ENCODE results near the gene COQ8B.
"Not testable (repeated sequence)": the region's sequence is repeated elsewhere in the genome, so short reads cannot be mapped to it uniquely, and the experiment has no call there.

COQ8B gene

GRCh38 chr19:40742477-40742876, 25.8 kb upstream of the COQ8B start:
- no peak for DNase-seq (ENCODE audit: low spot score)
- no peak for FAIRE-seq

- FAIRE-seq = no peak
These were observed 25.1 kb upstream of the COQ8B start for GRCh38 chr19:40741527-40742390.

GRCh38 chr19:40740747-40741146, 24.1 kb upstream of the COQ8B start:
- no peak for DNase-seq (ENCODE audit: low spot score)
- no peak for FAIRE-seq

More at GRCh38 chr19:40741527-40742390, 25.1 kb upstream of the COQ8B start:
- DNase-seq (ENCODE audit: low spot score) = no peak

DNA sequence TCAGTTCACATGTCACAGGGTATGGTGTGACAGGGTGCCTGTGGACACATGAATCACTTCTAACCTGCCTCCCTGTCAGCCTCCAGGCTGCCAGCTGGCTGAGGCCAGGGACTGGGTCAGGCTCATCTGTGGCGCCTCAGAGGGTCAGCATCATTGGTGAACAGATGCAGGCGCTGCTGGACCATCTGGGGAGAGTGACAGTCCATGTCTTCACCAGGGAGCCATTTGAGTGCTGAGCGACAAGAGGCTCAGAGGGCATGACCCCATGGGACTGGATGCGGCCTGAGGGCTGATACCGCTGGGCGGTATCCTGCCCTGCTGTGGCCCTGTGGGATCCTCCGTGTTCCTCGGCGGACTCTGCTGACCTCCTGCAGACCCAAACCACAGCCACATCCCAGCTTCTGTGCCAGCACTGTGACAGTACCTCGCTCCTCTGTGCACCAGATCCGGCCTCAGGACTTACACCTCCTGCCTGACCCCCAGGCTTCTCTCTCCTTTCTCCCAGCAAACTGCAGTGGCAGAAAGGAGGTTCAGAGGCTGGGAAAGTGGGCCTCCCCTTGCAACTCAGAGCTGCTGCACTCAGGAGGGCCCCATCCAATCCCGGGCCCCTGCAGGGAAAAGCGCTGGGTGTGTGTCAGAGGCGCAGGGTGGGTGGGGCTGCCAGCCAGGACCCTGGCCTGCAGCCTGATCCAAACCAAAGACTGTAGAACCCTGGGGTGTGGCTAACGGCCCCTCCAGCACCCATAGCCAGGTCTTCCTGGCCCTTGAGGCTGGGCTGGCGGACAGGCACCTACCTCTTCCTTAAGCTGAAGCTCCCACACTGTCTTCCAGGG, 23.4 kb upstream of the COQ8B start:
- DNase-seq (ENCODE audit: low spot score) (no peak), FAIRE-seq (no peak)

- DNase-seq (ENCODE audit: low spot score) (no peak), FAIRE-seq (no peak)
These were observed 22.5 kb upstream of the COQ8B start for GRCh38 chr19:40739030-40739839.

DNA sequence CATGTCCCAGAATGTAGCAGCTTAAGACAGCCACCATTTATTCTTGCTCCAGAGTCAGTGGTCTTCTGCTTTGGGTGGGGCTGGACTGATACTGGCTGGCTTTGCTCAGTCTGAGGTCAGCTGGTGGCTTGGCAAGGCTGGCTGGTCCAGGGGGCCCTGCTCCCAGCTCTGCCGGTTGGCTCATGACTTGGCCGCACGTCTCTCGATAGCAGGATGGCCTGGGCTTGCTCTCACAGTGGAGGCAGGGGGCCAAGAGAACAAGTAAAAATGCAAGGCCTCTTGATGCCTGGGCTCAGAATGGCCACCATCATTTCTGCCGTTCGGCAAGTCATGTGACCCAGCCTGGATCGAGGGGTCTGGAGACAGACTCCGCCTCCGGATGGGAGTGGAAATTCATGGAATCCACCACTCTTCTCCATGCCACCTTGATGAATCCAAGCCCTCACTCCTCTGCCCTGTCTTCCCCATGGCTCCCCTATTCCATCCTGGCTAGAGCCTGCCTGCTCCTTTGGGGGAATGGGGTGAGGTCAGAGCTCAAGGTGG, 20.5 kb upstream of the COQ8B start:
- FAIRE-seq = no peak
- DNase-seq (ENCODE audit: low spot score) = no peak

DNA sequence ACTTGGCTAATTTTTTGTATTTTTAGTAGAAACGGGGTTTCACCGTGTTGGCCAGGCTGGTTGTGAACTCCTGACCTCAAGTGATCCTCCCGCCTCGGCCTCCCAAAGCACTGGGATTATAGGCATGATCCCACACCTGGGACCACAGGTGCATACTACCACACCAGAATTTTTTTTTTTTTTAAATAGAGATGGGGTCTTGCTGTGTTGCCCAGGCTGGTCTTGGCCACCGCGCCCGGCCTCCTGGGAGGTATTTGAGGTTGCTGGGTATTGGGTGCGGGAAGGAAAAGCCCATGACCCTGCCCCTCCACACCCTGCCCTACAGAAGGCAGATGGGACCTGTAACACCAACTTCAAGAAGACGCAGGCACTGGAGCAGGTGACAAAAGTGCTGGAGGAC, 20.0 kb upstream of the COQ8B start:
- DNase-seq (ENCODE audit: low spot score) (no peak), FAIRE-seq (no peak)

GRCh38 chr19:40735013-40735771, 18.5 kb upstream of the COQ8B start:
- DNase-seq (ENCODE audit: low spot score) = no peak
- no peak for FAIRE-seq

DNA sequence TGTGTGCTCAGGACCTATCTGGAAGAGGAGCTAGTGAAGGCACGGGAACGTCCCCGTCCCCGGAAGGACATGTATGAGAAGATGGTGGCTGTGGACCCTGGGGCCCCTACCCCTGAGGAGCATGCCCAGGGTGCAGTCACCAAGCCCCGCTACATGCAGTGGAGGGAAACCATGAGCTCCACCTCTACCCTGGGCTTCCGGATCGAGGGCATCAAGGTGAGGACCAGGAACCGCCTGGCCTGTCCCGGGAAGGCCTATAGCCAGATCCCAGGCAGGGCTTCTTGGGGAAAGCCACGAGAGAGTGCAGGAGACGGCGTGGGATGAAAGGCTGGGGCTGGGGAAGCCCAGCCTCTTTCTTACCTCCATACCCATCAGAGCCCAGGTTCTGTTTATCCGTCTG, 16.5 kb upstream of the COQ8B start:
- FAIRE-seq (no peak), DNase-seq (ENCODE audit: low spot score) (no peak)

DNA sequence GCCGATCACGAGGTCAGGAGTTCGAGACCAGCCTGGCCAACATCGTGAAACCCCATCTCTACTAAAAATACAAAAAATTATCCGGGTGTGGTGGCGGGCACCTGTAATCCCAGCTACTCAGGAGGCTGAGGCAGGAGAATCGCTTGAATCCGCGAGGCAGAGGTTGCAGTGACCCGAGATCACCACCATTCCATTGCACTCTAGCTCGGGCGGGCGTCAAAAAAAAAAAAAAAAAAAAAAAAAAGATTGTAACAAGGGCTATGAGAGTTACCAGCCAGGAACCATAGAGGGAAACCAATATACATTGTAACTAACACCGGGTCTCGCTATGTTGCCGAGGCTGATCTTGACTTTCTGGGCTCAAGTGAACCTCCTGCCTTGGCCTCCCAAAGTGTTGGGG, 15.6 kb upstream of the COQ8B start:
- DNase-seq (ENCODE audit: low spot score); FAIRE-seq: not testable (repeated sequence)

GRCh38 chr19:40730065-40730464, 13.4 kb upstream of the COQ8B start:
- not testable (repeated sequence) for DNase-seq (ENCODE audit: low spot score); FAIRE-seq

GRCh38 chr19:40726279-40726678, 9.6 kb upstream of the COQ8B start:
- DNase-seq (ENCODE audit: low spot score) = no peak

GRCh38 chr19:40724855-40725254, 8.2 kb upstream of the COQ8B start:
- DNase-seq (ENCODE audit: low spot score) (no peak), FAIRE-seq (no peak)

More at GRCh38 chr19:40726279-40726678, 9.6 kb upstream of the COQ8B start:
- no peak for FAIRE-seq

DNA sequence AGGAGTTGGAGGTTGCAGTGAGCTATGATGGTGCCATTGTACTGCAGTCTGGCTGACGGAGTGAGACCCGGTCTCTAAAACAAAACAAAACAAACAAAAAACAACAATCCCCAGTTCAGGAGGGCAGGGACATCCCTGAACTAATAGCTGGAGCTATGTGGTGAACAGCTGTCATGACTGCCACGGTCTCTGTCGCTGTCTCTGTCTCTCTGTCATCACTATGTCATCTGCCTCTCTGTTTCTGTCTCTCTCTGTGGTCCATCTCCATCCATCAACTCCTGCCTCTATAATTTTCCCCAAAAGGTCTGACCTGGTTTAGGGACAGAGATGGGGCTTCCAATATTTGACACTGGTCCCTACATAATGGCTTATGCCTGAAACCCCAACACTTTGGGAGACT, 7.6 kb upstream of the COQ8B start:
- DNase-seq (ENCODE audit: low spot score) (no peak), FAIRE-seq (no peak)

- FAIRE-seq (no peak), DNase-seq (ENCODE audit: low spot score) (no peak)
These were observed 7.1 kb upstream of the COQ8B start for GRCh38 chr19:40723661-40724254.

DNA sequence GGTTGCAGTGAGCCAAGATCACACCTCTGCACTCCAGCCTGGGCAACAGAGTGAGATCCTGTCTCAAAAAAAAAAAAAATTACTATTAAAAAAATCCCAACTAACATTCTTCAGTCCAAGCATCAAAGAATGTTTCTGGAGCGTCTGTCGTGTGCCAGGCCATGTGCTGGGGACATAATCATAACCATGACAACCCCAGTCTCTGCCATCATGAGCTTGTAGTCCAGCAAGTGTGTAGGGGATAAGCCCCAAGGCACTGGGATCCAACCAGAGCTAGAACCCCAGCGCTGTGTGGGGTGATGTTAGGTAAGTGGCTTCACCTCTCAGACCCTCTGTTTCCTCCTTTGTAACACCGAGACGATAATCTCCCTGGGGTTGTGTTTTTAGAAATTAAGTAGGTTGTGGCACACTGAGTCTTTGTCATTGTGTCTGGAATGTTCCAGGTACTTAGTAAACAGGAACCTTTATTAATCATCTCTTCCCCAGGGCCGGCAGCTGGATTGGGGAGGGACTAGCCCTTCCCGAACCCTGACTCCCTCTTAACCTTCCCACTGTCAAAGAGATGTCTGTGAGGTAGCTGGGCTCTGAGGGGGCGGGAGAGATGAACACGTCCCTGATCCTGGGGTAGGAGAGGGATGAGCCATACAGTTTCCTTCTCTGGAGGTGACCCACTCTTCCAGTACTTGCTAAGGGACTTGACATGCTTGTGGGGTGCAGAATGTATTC, 5.4 kb upstream of the COQ8B start:
- DNase-seq (ENCODE audit: low spot score) = no peak
- no peak for FAIRE-seq

DNA sequence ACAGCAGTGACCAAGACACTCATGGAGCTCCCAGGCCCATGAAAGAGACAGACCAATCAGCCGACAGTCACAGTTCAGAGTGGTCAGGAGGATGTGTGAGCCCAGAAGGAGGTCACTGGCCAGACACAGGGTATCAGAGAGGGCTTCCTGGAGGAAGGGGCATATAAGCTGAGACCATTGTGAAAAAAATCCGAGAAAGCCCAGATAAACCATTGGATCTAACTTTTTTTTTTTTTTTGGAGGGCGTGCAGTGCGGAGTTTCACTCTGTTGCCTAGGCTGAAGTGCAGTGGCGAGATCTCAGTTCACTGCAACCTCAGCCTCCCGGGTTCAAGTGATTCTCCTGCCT, 4.4 kb upstream of the COQ8B start:
- no peak for FAIRE-seq
- no peak for DNase-seq (ENCODE audit: low spot score)

DNA sequence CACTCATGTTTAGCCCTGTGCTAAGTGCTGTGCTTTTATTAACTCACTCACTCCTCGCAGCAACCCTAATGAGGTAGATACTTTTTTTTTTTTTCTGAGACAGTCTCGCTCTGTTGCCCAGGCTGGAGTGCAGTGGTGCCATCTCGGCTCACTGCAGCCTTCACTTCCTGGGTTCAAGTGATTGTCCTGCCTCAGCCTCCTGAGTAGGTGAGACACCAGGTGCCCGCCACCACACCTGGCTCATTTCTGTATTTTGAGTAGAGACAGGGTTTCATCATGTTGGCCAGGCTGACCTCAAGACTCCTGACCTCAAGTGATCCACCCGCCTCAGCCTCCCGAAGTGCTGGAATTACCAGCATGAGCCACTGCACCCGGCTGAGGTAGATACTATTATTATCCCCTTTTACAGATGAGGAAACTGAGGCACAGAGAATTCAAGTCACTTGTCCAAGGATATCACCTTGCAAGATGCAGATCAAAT, 2.8 kb upstream of the COQ8B start:
- DNase-seq (ENCODE audit: low spot score) (no peak), FAIRE-seq (no peak)

GRCh38 chr19:40718774-40719391, 2.2 kb upstream of the COQ8B start:
- DNase-seq (ENCODE audit: low spot score) = peak; percentile 51
- FAIRE-seq = no peak
